Hematopoietic multipotent progenitor cell treated with erythropoietin and hydrocortisone succinate and interleukin-3 and kit ligand, for 4 days (in vitro differentiated cells): Measurements from ENCODE around the gene NCOA3.
A peak's percentile ranks its signal among the peaks of the same experiment; 100 is the strongest.

Source experiments
- DNase-seq: peaks from one replicate; pipeline ENCODE4 v3.0.0-alpha.2; 2015

Gene NCOA3

DNA sequence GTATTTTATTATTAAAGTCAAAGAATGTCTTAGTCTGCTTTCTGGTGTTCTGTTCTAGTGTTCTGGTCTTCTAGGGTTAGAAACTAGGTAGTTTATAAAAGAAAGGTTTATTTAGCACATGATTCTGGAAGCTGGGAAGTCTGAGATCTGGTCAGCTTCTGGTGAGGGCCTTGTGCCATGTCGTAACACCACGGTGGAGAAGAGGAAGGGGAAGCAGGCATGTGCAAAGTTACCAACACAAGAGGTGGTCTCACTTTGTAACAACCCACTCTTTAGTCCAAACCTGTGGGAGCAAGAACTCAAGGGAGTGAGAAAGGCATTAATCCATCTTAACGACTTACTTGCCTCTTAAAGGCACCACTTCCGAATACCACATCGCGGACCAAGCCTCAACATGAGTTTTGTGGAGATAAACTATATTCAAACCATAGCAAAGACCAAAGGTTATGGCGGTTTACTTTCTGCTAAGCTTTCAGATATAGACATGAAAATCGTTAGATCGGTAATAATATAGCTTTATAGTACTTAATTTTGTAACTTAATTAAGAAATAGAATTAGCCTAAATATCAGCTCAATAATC lies 99.4 kb downstream of the NCOA3 start:
- no peak for DNase-seq

- DNase-seq, result no peak
These were observed 101.6 kb downstream of the NCOA3 start for GRCh38 chr20:47603260-47603659.

- DNase-seq, result no peak
These were observed 104.2 kb downstream of the NCOA3 start for GRCh38 chr20:47605673-47606413.

DNA sequence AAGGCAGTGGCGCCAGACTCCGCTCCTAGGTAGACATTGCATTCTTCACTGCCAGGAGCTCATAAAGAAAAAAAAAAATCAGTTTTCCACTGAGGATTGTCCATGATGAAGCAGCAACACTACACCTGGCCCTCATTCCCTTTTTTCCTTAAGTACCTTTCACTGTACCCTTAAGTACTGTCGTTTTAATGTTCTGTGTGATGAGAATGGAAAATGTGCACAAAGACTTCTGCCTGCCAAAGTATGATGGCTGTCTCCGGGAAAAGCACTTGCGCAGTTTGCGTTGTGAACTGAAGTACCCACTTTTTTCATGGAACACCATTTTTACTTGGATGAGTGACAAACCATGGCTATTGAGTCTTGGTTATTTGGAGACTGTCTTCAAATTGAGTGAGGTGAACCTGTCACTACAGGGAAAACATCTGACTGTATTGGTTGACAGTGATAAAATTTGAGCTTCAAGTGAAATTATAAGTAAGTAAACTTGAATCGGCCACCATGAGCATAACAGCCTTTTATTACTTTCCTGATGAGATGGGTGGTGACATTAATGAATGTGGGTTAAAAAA lies 104.8 kb downstream of the NCOA3 start:
- DNase-seq, result no peak

DNA sequence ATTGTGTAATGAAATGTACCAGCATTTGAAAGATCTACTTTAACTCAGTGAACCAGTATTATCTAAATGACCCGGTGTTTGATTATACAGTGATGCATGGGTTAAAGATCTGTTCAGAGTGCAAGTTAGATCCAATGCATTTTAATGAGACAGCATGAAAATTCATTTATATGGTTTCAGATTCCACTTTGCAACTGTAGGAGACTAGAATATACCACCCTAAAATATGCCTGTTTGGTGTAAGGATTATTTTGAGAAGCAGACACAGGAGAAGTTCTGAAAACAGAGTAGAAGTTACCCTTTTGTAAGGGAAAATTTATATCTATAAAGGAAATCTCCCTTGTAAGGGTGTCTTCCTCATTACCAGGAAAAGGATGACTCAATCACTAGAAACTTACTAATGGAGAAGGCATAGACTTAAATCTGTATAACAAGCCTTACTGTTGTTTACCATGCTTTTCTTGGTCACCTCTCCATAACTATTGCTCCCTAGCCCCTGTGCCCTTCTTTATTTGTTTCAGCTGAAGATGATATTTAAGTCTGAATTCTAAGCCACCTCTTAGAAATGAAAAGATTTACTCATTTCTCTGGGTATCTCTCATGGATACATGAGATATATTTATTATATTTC lies 105.4 kb downstream of the NCOA3 start:
- peak; percentile 60 for DNase-seq

- DNase-seq, result no peak
These were observed 107.3 kb downstream of the NCOA3 start for GRCh38 chr20:47609001-47609400.

- peak; percentile 82 for DNase-seq
These were observed 108.7 kb downstream of the NCOA3 start for GRCh38 chr20:47610247-47610944.

- no peak for DNase-seq
These were observed 109.2 kb downstream of the NCOA3 start for GRCh38 chr20:47610945-47611250.

GRCh38 chr20:47611785-47612184 lies 110.1 kb downstream of the NCOA3 start:
- DNase-seq, result no peak

- no peak for DNase-seq
These were observed 111.0 kb downstream of the NCOA3 start for GRCh38 chr20:47612670-47613069.

DNA sequence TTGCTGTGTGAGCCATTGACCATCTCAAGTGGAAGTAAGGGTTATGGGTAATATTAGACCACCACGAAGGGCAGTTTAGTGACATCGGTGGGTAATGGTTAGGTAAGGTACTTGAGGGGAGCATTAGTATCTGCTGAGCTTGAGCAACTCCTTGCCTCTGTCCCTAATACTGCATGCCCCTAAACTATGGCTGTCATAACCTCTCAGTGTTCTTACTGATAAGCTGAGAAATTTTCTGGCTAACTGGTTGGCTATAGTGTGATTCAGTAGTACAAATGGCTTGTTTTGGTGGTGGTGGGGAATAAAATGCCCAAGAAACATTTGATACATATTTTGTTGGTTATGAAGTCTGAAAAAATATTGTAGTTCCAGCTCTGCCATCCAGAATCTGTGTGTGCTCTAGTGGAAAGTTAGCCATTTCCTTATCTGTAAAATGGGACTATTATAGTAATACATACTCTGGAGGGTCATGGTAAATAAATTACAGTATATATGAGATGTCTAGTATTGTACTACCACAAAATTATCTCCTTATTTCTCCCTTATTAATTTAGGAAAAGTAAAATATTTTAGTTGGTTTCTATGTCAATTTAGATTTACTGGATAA lies 113.1 kb downstream of the NCOA3 start:
- DNase-seq, result no peak

GRCh38 chr20:47618479-47618878 lies 116.8 kb downstream of the NCOA3 start:
- no peak for DNase-seq

- DNase-seq, result peak; percentile 85
These were observed 119.4 kb downstream of the NCOA3 start for GRCh38 chr20:47620808-47621805.

- DNase-seq, result no peak
These were observed 120.5 kb downstream of the NCOA3 start for GRCh38 chr20:47622118-47622665.

GRCh38 chr20:47623206-47623605 lies 121.5 kb downstream of the NCOA3 start:
- no peak for DNase-seq

- no peak for DNase-seq
These were observed 125.9 kb downstream of the NCOA3 start for GRCh38 chr20:47627540-47627939.

GRCh38 chr20:47629907-47630306 lies 128.2 kb downstream of the NCOA3 start:
- DNase-seq, result no peak

DNA sequence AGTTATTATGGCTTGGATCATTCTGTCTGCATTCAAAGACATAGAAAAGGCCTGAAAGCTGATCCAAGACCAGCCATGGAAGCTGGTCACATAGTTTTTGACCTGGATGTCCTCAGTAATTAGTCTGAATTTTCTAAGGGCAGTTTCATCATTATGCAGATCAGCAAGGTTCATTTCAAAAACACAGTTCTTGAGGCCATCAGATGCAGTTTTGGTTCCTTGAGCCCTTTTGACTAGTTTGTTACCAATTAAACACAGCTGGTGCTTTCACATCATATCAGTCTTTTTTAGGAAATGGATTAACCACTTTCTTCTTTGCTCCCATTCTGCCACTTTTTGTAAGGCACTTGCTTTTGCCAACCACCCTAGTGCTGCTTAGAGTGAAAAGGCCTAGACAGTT lies 129.4 kb downstream of the NCOA3 start:
- DNase-seq, result no peak

DNA sequence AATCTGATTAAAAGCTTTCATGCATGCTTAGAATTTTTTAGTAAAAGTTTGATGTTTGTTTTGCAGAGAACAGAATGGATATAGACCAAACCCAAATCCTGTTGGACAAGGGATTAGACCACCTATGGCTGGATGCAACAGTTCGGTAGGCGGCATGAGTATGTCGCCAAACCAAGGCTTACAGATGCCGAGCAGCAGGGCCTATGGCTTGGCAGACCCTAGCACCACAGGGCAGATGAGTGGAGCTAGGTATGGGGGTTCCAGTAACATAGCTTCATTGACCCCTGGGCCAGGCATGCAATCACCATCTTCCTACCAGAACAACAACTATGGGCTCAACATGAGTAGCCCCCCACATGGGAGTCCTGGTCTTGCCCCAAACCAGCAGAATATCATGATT lies 133.6 kb downstream of the NCOA3 start:
- DNase-seq, result no peak

GRCh38 chr20:47638851-47639250 lies 137.2 kb downstream of the NCOA3 start:
- no peak for DNase-seq

GRCh38 chr20:47642118-47642517 lies 140.4 kb downstream of the NCOA3 start:
- no peak for DNase-seq

- DNase-seq, result no peak
These were observed 140.9 kb downstream of the NCOA3 start for GRCh38 chr20:47642624-47643023.
